HepG2 (cell line): ENCODE data around the gene OR10R2. TPM values are rescaled to one million over a fixed set of nuclear protein-coding genes. Genes with fewer than 3 reads are reported as not detected.

Experiments
- ATAC-seq: fragments of 200-7000 bp; cut with Tn5 transposase; 3 replicates; pipeline ENCODE4 v1.9.1; 2020; ENCODE audit warnings: mild to moderate bottlenecking, moderate library complexity
- BruUV-seq: library from RNA; stranded (reverse); fragments of 400-500 nt; replicated peaks from 2 replicates; lab custom pipeline; 2021; lab: Mats Ljungman, UMichigan
- CTCF ChIA-PET: fragments of 300-600 bp; formaldehyde crosslinking; extraction: SDS; loops from one replicate; lab custom pipeline; 2021; ENCODE audit warnings: low total read pairs, inconsistent platforms, low intra/inter-chr PET ratio; lab: Yijun Ruan, JAX
- POLR2A ChIA-PET: fragments of 350-600 bp; sonication (Branson Sonifier 250); formaldehyde crosslinking; loops from one replicate; lab custom pipeline; 2020; ENCODE audit warnings: antibody characterized with exemption, inconsistent platforms; lab: Yijun Ruan, JAX
- DNase-seq: peaks from one replicate; pipeline ENCODE4 v3.0.0-alpha.2; 2015; ENCODE audit warnings: low spot score
- FAIRE-seq: peaks from 3 replicates; lab custom pipeline; 2011; peaks lifted over from hg19 to GRCh38; lab: Jason Lieb, UNC
- H2AFZ ChIP-seq: one replicate; pipeline ENCODE4 v1.6.1; 2011; ENCODE audit warnings: low read length, inconsistent platforms
- H3K27ac ChIP-seq: fragments of 300-600 bp; 3 replicates; pipeline ENCODE4 v1.8.0; 2011; ENCODE audit warnings: mixed run types, mild to moderate bottlenecking, mixed read lengths, low read length, inconsistent platforms; ENCODE audit not compliant: insufficient read depth; ENCODE audit errors: extremely low read length
- H3K27me3 ChIP-seq, 2 experiments: fragments of 200-600 bp in 1 of 2; 2 replicates in 1 of 2; 3 replicates in 1 of 2; pipeline versions ENCODE4 v1.6.0 to v1.8.0; 2011; ENCODE audit warnings: low read length in 2 of 2, mild to moderate bottlenecking in 2 of 2, moderate library complexity in 2 of 2, inconsistent platforms in 1 of 2; ENCODE audit not compliant: insufficient read depth in 2 of 2, control insufficient read depth in 1 of 2
- H3K36me3 ChIP-seq, 2 experiments: fragments of 200-600 bp in 1 of 2; replicated peaks in 1 of 2; 2 replicates in 1 of 2; 3 replicates in 1 of 2; pipeline versions ENCODE4 v1.5.1 to v1.8.0; 2011; ENCODE audit warnings: low read length in 2 of 2, inconsistent platforms in 1 of 2; ENCODE audit not compliant: insufficient read depth in 2 of 2, control insufficient read depth in 1 of 2
- H3K4me1 ChIP-seq: 2 replicates; pipeline ENCODE4 v1.5.1; 2012; ENCODE audit warnings: low read length, inconsistent platforms; ENCODE audit not compliant: insufficient read depth
- H3K4me2 ChIP-seq: 2 replicates; pipeline ENCODE4 v1.6.0; 2011; ENCODE audit warnings: low read depth, low read length, inconsistent platforms
- H3K4me3 ChIP-seq, 3 experiments: fragments of 200-600 bp in 1 of 3; sonication (generic), shearing (Covaris generic) in 1 of 3; replicated peaks in 1 of 3; 2 replicates each; pipeline ENCODE4 v1.5.1; 2011 to 2016; ENCODE audit warnings: low read length in 3 of 3, inconsistent platforms in 2 of 3, low read depth in 2 of 3, mild to moderate bottlenecking in 2 of 3, control low read depth in 1 of 3, mixed read lengths in 1 of 3; ENCODE audit not compliant: insufficient read depth in 1 of 3
- H3K79me2 ChIP-seq: one replicate; pipeline ENCODE4 v1.6.1; 2011; ENCODE audit warnings: low read length, inconsistent platforms; ENCODE audit not compliant: insufficient read depth
- H3K9ac ChIP-seq: 2 replicates; pipeline ENCODE4 v1.6.0; 2011; ENCODE audit warnings: mild to moderate bottlenecking, low read depth, low read length, inconsistent platforms; ENCODE audit not compliant: insufficient read depth
- H3K9me3 ChIP-seq: 2 replicates; pipeline ENCODE4 v1.5.1; 2012; ENCODE audit warnings: mild to moderate bottlenecking, low read length
- H4K20me1 ChIP-seq: 2 replicates; pipeline ENCODE4 v1.6.0; 2011; ENCODE audit warnings: inconsistent platforms, mild to moderate bottlenecking, low read length, moderate library complexity; ENCODE audit not compliant: insufficient read depth
- AGO2 ChIP-seq: fragments of 200-400 bp; formaldehyde crosslinking; optimal IDR thresholded peaks from 2 replicates; pipeline ENCODE3; 2017; ENCODE audit warnings: mild to moderate bottlenecking, low read depth, low read length, moderate library complexity
- CTCF ChIP-seq: sonication (generic); formaldehyde crosslinking; IDR thresholded peaks from 2 replicates; pipeline ENCODE4 v1.5.0; 2020; ENCODE audit warnings: mild to moderate bottlenecking, missing genetic modification reagents, moderate library complexity
- GMEB1 ChIP-seq: sonication (generic); formaldehyde crosslinking; IDR thresholded peaks from 2 replicates; pipeline ENCODE4 v1.5.1; 2020; ENCODE audit warnings: missing genetic modification reagents, mild to moderate bottlenecking, borderline replicate concordance
- PHF20 ChIP-seq: sonication (generic); formaldehyde crosslinking; IDR thresholded peaks from 2 replicates; pipeline ENCODE4 v1.5.0; 2020; ENCODE audit warnings: mild to moderate bottlenecking, missing genetic modification reagents
- STAG1 ChIP-seq: sonication (generic); formaldehyde crosslinking; IDR thresholded peaks from 2 replicates; pipeline ENCODE4 v1.4.0; 2020; ENCODE audit warnings: missing genetic modification reagents
- TFDP2 ChIP-seq: sonication (generic); formaldehyde crosslinking; IDR thresholded peaks from 2 replicates; pipeline ENCODE4 v1.4.0; 2020; ENCODE audit warnings: missing genetic modification reagents
- ZNF704 ChIP-seq: sonication (generic); formaldehyde crosslinking; IDR thresholded peaks from 2 replicates; pipeline ENCODE4 v1.8.1; 2023; ENCODE audit warnings: mild to moderate bottlenecking, inconsistent platforms, moderate library complexity, missing genetic modification reagents, borderline replicate concordance
- WGBS: methylation state at CpG from one replicate; pipeline ENCODE4 v1.1.6; 2017; ENCODE audit warnings: low lambda C conversion rate; 5-methylcytosine and 5-hydroxymethylcytosine counted together
- in situ Hi-C: cut with HindIII; loops from 2 replicates; pipeline ENCODE4 v1.10.0; 2017; ENCODE audit warnings: low pct_unique_long_range_greater_than_20kb; ENCODE audit not compliant: extremely low pct_ligation_motif_present
- intact Hi-C: fragments of 100-400 bp; cut with micrococcal nuclease; formaldehyde crosslinking; loops from one replicate; pipeline ENCODE4 v1.10.0; 2022; ENCODE audit not compliant: unreplicated experiment
- polyA plus RNA-seq, 8 experiments: library from polyadenylated mRNA; depleted of rRNA in 3 of 8; stranded (reverse) in 7 of 8; unstranded in 1 of 8; fragments of >200 nt; fragmentation: Illumina TruSeq in 4 of 8; extraction: Trizol in 4 of 8; gene quantifications; 2 replicates each; pipeline versions ENCODE4 v1.2.1 to v1.2.3, GENCODE V29; 2011 to 2016; ENCODE audit warnings: low read depth in 4 of 8, missing spikeins in 1 of 8, mixed read lengths in 1 of 8; ENCODE audit not compliant: insufficient read depth in 1 of 8
- total RNA-seq, 5 experiments: library from RNA; depleted of rRNA; stranded (reverse); fragments of >200 nt; fragmentation: Illumina TruSeq; extraction: Trizol; gene quantifications; 2 replicates each; pipeline ENCODE4 v1.2.3, GENCODE V29; 2016; ENCODE audit warnings: low read depth in 1 of 5

OR10R2 gene
- total and polyA plus RNA-seq, 2 of the 13 experiments (the other 11 are each of a cell fraction or from before 2014, with no cell fraction given): not detected

GRCh38 chr1:158506369-158506987, 34.5 kb downstream of the OR10R2 start:
- DNase-seq (peak; percentile 1), FAIRE-seq (no peak), ATAC-seq (no peak)
- CTCF ChIA-PET: interaction anchor here (1.2 kb wide), 1 partner anchor 492 kb away, joined by 3 read pairs; no protein-coding TSS in a partner anchor
- Histone ChIP-seq H4K20me1 (no peaks in the 10 kb centered on the region), H3K27ac (no peak overlapping the region), H3K4me3 (no peak overlapping the region), H3K27me3 (no peaks in the 10 kb centered on the region), H3K79me2 (no peaks in the 10 kb centered on the region), H3K4me2 (no peak overlapping the region), H3K9me3 (peaks cover 5% of the 10 kb centered on the region; the same call in 1 of the 2 replicates), H3K4me1 (no peaks in the 10 kb centered on the region), H2AFZ (no peak overlapping the region), H3K36me3 (no peaks in the 10 kb centered on the region), H3K9ac (no peak overlapping the region)
- BruUV-seq: no TSS peak
- TF ChIP-seq ZNF704 (CRISPR knock-in tag) (no peak), PHF20 (CRISPR knock-in tag) (no peak), GMEB1 (CRISPR knock-in tag) (no peak), TFDP2 (CRISPR knock-in tag) (no peak), AGO2 (no peak), STAG1 (CRISPR knock-in tag) (peak; percentile 30; the same call in 1 of the 2 replicates), CTCF (CRISPR knock-in tag) (0 out of 2 replicates have a peak, but pooled peaks have one; percentile 31)
- in situ Hi-C loops: no loop called here
- POLR2A ChIA-PET: no interaction called here
- 0% methylated on average over 1 of the region's 1 CpG for WGBS
- intact Hi-C loops: loop anchor here (2.0 kb wide), 1 partner anchor 492 kb away; no protein-coding TSS in a partner anchor
